ENCODE results near the gene POP5.

POP5 gene

DNA sequence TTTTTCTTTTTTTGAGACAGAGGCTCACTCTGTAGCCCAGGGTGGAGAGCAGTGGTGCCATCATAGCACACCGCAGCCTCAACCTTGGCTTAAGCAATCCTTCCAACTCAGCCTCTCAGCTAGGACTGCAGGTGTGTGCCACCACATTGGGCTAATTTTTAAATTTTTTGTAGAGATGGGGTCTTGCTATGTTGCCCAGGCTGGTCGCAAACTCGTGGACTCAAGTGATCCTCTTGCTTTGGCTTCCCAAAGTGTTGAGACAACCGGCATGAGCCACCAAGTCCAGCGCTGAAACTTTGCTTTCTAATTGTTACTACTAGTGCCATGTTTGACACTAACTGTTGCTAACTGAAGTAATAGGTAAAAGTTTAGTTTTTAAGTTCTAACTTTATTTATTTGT lies 39.0 kb downstream of the POP5 start:
- TF ChIP-seq, protein P1, sequence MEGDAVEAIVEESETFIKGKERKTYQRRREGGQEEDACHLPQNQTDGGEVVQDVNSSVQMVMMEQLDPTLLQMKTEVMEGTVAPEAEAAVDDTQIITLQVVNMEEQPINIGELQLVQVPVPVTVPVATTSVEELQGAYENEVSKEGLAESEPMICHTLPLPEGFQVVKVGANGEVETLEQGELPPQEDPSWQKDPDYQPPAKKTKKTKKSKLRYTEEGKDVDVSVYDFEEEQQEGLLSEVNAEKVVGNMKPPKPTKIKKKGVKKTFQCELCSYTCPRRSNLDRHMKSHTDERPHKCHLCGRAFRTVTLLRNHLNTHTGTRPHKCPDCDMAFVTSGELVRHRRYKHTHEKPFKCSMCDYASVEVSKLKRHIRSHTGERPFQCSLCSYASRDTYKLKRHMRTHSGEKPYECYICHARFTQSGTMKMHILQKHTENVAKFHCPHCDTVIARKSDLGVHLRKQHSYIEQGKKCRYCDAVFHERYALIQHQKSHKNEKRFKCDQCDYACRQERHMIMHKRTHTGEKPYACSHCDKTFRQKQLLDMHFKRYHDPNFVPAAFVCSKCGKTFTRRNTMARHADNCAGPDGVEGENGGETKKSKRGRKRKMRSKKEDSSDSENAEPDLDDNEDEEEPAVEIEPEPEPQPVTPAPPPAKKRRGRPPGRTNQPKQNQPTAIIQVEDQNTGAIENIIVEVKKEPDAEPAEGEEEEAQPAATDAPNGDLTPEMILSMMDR (IDR thresholded peaks at IDR 0.05; ENCODE audit: control extremely low read depth, extremely low read depth, low read depth, missing control alignments): no peak
- DNase-seq (ENCODE audit: extremely low spot score): no peak
- CTCF ChIA-PET: no interaction called here
- POLR2A ChIA-PET: interaction anchor here (0.6 kb wide), 1 partner anchor 1417 kb away, joined by 3 read pairs; no protein-coding TSS in a partner anchor

DNA sequence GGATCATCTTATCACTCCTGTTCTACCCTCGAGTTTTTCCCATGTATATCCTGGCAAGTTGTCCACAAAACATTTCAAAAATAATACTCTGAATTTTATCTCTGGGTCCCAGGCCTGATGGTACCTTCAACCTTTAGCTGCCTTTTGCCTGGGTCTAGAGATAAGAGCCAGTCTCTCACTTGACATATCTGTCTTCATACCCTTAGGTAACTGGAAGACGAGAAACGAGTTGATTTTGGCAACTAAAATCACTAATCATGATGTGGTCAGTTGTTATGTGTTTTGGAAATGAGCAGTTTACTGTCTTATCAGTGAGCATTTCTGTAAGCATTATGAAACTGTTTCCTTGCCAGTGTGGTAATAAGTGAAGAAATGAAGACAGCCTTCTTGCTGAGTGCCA lies 40.8 kb downstream of the POP5 start:
- TF ChIP-seq, protein P1 (IDR thresholded peaks at IDR 0.05; ENCODE audit: control extremely low read depth, extremely low read depth, low read depth, missing control alignments): no peak
- ChIA-PET POLR2A (no interaction called here), CTCF (no interaction called here)
- no peak for DNase-seq (ENCODE audit: extremely low spot score)

DNA sequence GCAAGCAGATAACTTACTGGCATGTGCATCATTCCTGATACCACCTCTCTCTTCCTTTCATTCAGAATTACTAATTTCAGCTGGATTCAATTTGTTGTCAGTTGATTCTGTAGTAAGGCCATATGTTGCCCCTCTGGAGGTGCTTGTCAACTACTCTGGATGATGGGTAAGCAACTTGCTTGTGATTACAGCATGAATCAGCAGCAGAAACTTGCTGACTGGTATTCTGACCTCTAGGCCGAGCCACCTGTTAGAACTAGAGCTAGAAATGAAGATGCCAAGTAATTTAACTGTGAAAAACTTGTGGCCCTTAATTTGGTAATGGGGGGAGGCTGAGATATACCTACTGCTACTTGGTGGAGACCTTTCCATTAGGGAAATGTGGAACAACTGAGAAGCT lies 41.9 kb downstream of the POP5 start:
- TF ChIP-seq, protein P1 (IDR thresholded peaks at IDR 0.05; ENCODE audit: control extremely low read depth, extremely low read depth, low read depth, missing control alignments): no peak
- POLR2A ChIA-PET: no interaction called here
- no peak for DNase-seq (ENCODE audit: extremely low spot score)
- CTCF ChIA-PET: interaction anchor here (1.5 to 2.4 kb wide), 3 partner anchors 11 to 109 kb away, joined by 3 to 6 read pairs (median 6); no protein-coding TSS in a partner anchor

DNA sequence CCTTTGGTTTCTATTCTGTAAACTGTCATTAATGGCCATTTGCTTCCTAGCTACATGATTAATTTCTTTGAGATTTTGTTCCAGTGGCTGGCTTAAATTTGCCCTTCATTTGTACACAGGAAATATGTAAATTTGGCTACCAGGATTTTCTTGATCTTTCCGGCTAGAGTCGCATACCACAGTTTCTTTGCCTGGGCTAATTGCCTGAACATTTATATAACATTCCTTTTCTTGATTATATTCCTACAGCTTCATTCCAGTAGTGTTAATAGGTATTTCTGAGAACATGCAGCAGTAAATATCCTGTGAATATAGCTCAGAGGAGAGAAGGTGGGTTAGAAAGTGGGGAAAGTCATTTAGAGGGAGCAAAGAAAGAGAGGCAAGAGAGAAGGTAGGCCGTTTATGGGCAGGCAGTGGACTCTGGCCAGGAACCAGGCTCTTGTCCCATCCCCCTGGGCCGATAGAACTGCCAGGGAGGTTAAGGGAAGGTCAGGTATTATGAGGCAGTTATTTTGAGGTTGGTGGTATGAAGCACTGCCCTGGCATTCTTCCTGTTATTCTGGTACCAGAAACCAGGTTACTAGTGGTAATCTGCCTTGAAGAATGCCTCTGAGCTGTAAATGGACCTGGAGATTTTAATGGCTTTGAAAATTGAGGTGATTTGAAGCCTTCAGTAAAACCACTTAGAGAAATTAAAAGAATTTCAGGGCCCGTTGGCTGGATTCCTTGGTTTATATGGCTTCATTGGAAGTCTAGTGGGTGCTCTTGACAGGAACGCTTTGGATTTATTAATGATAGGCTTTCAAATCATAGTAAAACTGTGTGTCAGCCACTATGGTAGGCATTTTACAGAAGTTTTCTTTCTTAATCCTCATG lies 42.7 kb downstream of the POP5 start:
- CTCF ChIA-PET: interaction anchor here (0.8 to 2.4 kb wide), 6 partner anchors 12 to 110 kb away, joined by 3 to 6 read pairs (median 4); partner anchors contain the start of gene POP5
- POLR2A ChIA-PET: interaction anchor here (0.6 kb wide), 1 partner anchor 17 kb away, joined by 3 read pairs; no protein-coding TSS in a partner anchor
- TF ChIP-seq, protein P1 (IDR thresholded peaks at IDR 0.05; ENCODE audit: control extremely low read depth, extremely low read depth, low read depth, missing control alignments): no peak
- no peak for DNase-seq (ENCODE audit: extremely low spot score)

DNA sequence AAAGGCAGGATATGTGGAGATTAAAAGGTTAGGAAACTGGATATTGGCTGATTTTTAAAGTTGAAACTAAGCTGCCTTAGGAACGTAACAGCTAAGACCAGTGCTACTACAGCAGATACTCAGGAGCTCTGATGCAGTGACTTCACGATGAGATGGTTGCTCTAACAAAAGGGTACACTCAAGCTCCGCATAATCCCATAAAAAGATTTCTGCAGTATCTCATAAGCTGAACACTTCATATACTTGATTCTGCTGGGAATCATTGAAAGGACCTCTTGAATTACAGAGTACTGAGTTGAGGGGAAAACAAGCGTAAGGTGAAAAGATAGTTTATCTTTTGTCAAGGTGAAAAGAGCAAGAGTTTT lies 43.4 kb downstream of the POP5 start:
- CTCF ChIA-PET: interaction anchor here (0.8 to 2.4 kb wide), 6 partner anchors 12 to 85 kb away, joined by 3 to 7 read pairs (median 5); partner anchors contain the start of gene POP5
- TF ChIP-seq, protein P1 (IDR thresholded peaks at IDR 0.05; ENCODE audit: control extremely low read depth, extremely low read depth, low read depth, missing control alignments): no peak
- POLR2A ChIA-PET: interaction anchor here (0.6 to 2.4 kb wide), 3 partner anchors 17 to 307 kb away, joined by 3 to 9 read pairs (median 6); partner anchors contain the start of gene DYNLL1
- DNase-seq (ENCODE audit: extremely low spot score): no peak

DNA sequence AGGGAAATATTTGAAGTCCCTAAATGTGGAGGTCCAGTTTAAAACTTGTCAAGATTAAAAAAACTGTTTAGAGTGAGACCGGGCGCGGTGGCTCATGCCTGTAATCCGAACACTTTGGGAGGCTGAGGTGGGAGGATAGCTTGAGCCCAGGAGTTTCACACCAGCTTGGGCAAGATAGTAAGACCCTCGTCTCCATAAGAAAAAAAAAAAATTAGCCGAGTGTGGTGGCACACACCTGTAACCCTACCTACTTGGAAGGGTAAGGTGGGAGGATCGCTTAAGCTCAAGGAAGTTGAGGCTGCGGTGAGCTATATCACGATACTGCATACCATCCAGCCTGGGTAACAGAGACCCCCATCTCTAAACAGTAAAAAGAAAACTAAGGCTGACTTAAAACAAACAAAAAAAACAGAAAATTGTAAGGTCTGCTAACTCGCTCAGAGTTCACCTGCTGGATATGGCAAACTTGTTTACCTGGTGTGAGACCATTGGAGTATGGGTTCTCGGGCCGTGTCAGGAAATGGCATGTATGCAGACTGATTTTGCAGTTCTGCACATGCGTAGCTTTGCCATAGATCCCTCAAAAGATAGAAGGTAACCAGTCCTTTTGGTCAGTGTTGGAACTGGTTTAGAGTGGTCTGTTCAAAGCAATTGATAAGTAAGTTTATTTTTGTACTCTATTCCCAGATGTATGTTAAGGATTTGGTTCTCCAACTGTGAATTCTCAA lies 45.0 kb downstream of the POP5 start:
- POLR2A ChIA-PET: interaction anchor here (0.7 to 2.4 kb wide), 2 partner anchors 27 to 40 kb away, joined by 3 to 9 read pairs; partner anchors contain the start of gene DYNLL1
- TF ChIP-seq, protein P1 (IDR thresholded peaks at IDR 0.05; ENCODE audit: control extremely low read depth, extremely low read depth, low read depth, missing control alignments): no peak
- CTCF ChIA-PET: interaction anchor here (1.2 to 2.1 kb wide), 3 partner anchors 13 to 47 kb away, joined by 3 to 7 read pairs (median 3); no protein-coding TSS in a partner anchor
- no peak for DNase-seq (ENCODE audit: extremely low spot score)

Data from GM10248 (cell line).